Right lobe of liver (tissue), 4 donors: ENCODE measurements around the gene BMP8A.

Source experiments
- POLR2A ChIP-seq: fragments of 450-650 bp; IDR thresholded peaks from one replicate; pipeline ENCODE4 v1.6.1; 2017; ENCODE audit warnings: antibody characterized with exemption, mild to moderate bottlenecking
- TF ChIP-seq, protein P1 (sequence below), 4 donors: fragments of 200-600 bp in 3 of 4; fragments of 450-650 bp in 1 of 4; IDR thresholded peaks; one replicate each; pipeline versions ENCODE4 v1.5.1 to v1.8.0; 2016 to 2022; ENCODE audit warnings: antibody characterized with exemption in 4 of 4, mild to moderate bottlenecking in 2 of 4
- donor health status: DM: no; HTN: no; CAD: no.
- donor health status: DM: no; HTN: no; CAD: no.
- donor health status: DM: no; HTN: yes; CAD: no.

DNA sequence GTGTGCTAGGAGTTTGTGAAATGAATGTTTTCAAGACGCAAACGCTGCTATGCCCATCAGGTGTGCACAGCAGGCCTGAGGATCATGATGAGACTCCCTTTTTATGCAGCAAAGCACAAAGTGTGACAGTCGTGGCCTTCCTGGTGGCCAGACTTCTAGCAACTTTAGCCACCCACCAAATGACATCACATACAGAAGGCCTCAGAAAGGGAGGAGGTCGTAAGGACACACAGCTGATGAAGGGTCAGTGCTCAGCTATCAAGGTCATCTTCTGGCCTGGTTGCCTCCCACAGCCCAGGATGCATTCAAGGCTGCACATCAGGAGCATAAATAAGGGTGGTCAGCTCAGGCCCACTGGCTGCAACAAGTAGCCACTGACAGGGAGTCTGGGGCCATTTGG, 36.6 kb downstream of the BMP8A start:
- TF ChIP-seq POLR2A = no peak
- TF ChIP-seq, protein P1, sequence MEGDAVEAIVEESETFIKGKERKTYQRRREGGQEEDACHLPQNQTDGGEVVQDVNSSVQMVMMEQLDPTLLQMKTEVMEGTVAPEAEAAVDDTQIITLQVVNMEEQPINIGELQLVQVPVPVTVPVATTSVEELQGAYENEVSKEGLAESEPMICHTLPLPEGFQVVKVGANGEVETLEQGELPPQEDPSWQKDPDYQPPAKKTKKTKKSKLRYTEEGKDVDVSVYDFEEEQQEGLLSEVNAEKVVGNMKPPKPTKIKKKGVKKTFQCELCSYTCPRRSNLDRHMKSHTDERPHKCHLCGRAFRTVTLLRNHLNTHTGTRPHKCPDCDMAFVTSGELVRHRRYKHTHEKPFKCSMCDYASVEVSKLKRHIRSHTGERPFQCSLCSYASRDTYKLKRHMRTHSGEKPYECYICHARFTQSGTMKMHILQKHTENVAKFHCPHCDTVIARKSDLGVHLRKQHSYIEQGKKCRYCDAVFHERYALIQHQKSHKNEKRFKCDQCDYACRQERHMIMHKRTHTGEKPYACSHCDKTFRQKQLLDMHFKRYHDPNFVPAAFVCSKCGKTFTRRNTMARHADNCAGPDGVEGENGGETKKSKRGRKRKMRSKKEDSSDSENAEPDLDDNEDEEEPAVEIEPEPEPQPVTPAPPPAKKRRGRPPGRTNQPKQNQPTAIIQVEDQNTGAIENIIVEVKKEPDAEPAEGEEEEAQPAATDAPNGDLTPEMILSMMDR (IDR thresholded peaks at IDR 0.05) = no peak
